GM12878 (cell line): ENCODE measurements around the gene NTM. TPM values are rescaled to one million over a fixed set of nuclear protein-coding genes. Genes with fewer than 3 reads are reported as not detected.

Experiments
- BCLAF1 ChIP-seq: fragments of 450-650 bp; IDR thresholded peaks from 2 replicates; pipeline ENCODE4 v1.6.1; 2017; ENCODE audit warnings: antibody characterized with exemption, mild to moderate bottlenecking, moderate library complexity
- BHLHE40 ChIP-seq, 2 experiments: fragments of 450-650 bp in 1 of 2; IDR thresholded peaks; 2 replicates each; pipeline ENCODE4 v1.6.1; 2011 to 2017; ENCODE audit warnings: low read depth in 2 of 2, borderline replicate concordance in 1 of 2, improper control_type of control experiment in 1 of 2, low read length in 1 of 2, mild to moderate bottlenecking in 1 of 2
- ESRRA ChIP-seq: IDR thresholded peaks from 2 replicates; pipeline ENCODE4 v1.6.1; 2012; ENCODE audit warnings: mild to moderate bottlenecking, low read length, improper control_type of control experiment
- FOXK2 ChIP-seq: fragments of 450-650 bp; IDR thresholded peaks from 2 replicates; pipeline ENCODE4 v1.6.1; 2017; ENCODE audit warnings: mild to moderate bottlenecking, moderate library complexity
- HSF1 ChIP-seq: fragments of 150-350 bp; IDR thresholded peaks from 2 replicates; pipeline ENCODE4 v1.6.1; 2014; ENCODE audit warnings: mild to moderate bottlenecking, low read depth, low read length
- NFYA ChIP-seq: IDR thresholded peaks from 2 replicates; pipeline ENCODE4 v1.6.1; 2011; ENCODE audit warnings: low read depth, mild to moderate bottlenecking, low read length, improper control_type of control experiment, borderline replicate concordance
- NFYB ChIP-seq: IDR thresholded peaks from 2 replicates; pipeline ENCODE4 v1.6.1; 2011; ENCODE audit warnings: low read depth, mild to moderate bottlenecking, low read length, improper control_type of control experiment, moderate library complexity; ENCODE audit not compliant: insufficient read depth
- POLR2A ChIP-seq: IDR thresholded peaks from 2 replicates; pipeline ENCODE4 v1.6.1; 2011; ENCODE audit warnings: low read depth, mild to moderate bottlenecking, low read length
- SREBF1 ChIP-seq: IDR thresholded peaks from 2 replicates; pipeline ENCODE4 v1.6.1; 2012; ENCODE audit warnings: mild to moderate bottlenecking, low read length
- SRF ChIP-seq, 2 experiments: IDR thresholded peaks; 2 replicates each; pipeline ENCODE4 v1.6.1; 2011; ENCODE audit warnings: low read depth in 2 of 2, low read length in 2 of 2, mild to moderate bottlenecking in 1 of 2, moderate library complexity in 1 of 2
- STAT1 ChIP-seq: fragments of 450-650 bp; conservative IDR thresholded peaks from 2 replicates; pipeline ENCODE4 v1.6.1; 2014; ENCODE audit warnings: antibody characterized with exemption, mild to moderate bottlenecking
- ZBTB11 ChIP-seq: fragments of 450-650 bp; formaldehyde crosslinking; IDR thresholded peaks from 2 replicates; pipeline ENCODE4 v1.5.0; 2022; ENCODE audit warnings: mild to moderate bottlenecking, missing genetic modification characterization
- ZNF207 ChIP-seq: fragments of 450-650 bp; IDR thresholded peaks from 2 replicates; pipeline ENCODE4 v1.6.1; 2014; ENCODE audit warnings: antibody characterized with exemption, mild to moderate bottlenecking, borderline replicate concordance
- polyA plus RNA-seq, 11 experiments: library from polyadenylated mRNA; depleted of rRNA in 4 of 11; unstranded in 6 of 11; stranded (reverse) in 5 of 11; fragments of >200 nt; fragmentation: Nextera tagmentation in 4 of 11; fragmentation: Illumina TruSeq in 1 of 11; extraction: Ambion mirVana in 4 of 11; extraction: Trizol in 1 of 11; gene quantifications; 1 replicate in 1 of 11; 2 replicates in 10 of 11; pipeline versions ENCODE4 v1.2.1 to v1.2.3, GENCODE V29; 2011 to 2016; ENCODE audit warnings: inconsistent platforms in 2 of 11, missing spikeins in 2 of 11, low read depth in 1 of 11
- total RNA-seq, 4 experiments: library from RNA; depleted of rRNA in 3 of 4; stranded (reverse); fragments of >200 nt in 3 of 4; fragmentation: Illumina TruSeq in 1 of 4; extraction: Trizol in 1 of 4; gene quantifications; 2 replicates each; pipeline versions ENCODE4 v1.2.1 to v1.2.3, GENCODE V29; 2013 to 2021

The NTM gene
- total and polyA plus RNA-seq, 10 of the 15 experiments (the other 5 are each of a cell fraction or from before 2014, with no cell fraction given) = not detected

- TF ChIP-seq SRF (IDR thresholded peaks at IDR 0.05; ENCODE audit: low read depth in 2 of 2, low read length in 2 of 2) (no peak), HSF1 (no peak), STAT1 (no peak), POLR2A (no peak), NFYB (no peak), BHLHE40 (IDR thresholded peaks at IDR 0.05; ENCODE audit: borderline replicate concordance in 1 of 2, low read depth in 2 of 2, low read length in 1 of 2) (no peak), ZBTB11 (CRISPR knock-in tag) (no peak), FOXK2 (no peak), ZNF207 (no peak), BCLAF1 (no peak), ESRRA (no peak), SREBF1 (no peak), NFYA (no peak)
Observed at GRCh38 chr11:132042296-132042695, 671.9 kb downstream of the NTM start (continued).
